HG03103 (cell line): ENCODE measurements around the gene EDC4.
"Not testable (repeated sequence)": the region's sequence is repeated elsewhere in the genome, so short reads cannot be mapped to it uniquely, and the experiment has no call there.

Source experiments
- ATAC-seq: cut with Tn5 transposase; IDR thresholded peaks from one replicate; pipeline ENCODE4 v1.9.1; 2021; ENCODE audit warnings: low read depth; ENCODE audit not compliant: unreplicated experiment

Gene EDC4

GRCh38 chr16:67847064-67847861, 25.6 kb upstream of the EDC4 start, which contains the start of gene CENPT:
CENPT (minus strand) TSS chr16:67847693; CDS start chr16:67833859, 13,834 bp downstream.
- ATAC-seq, result peak; percentile 36

DNA sequence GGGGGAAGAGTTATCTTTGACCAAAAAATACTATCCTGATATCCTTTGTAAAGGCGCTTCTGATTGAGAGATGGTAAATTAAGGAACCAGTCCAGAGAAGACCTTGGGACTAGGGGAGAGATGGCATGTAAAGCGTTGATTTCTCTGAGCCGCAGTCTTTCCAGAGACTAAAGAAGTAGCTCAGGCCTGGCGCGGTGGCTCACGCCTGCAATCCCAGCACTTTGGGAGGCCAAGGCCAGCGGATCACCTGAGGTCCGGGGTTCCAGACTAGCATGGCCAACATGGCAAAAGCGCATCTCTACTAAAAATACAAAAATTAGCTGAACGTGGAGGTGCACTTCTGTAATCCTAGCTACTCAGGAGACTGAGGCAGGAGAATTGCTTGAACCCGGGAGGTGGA, 24.7 kb upstream of the EDC4 start:
- no peak for ATAC-seq

- ATAC-seq, result no peak
These were observed 19.2 kb upstream of the EDC4 start for GRCh38 chr16:67853670-67854069.

DNA sequence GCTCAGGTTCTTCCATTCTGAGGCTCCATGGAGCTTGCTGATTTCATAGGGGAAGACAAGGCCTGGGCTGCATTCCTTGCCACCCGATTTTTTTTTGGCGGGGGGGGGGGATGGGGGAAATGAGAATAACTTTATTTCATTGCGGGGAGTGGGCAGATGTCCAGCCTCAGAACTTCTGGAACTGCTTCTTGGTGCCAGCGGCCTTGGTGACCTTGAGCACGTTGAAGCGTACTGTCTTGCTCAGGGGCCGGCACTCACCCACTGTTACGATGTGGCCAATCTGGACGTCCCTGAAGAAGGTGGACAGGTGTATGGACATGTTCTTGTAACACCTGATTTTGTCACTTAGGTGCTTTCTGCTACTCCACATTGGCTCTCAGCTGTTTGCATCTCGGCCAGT, 17.1 kb upstream of the EDC4 start:
- no peak for ATAC-seq

DNA sequence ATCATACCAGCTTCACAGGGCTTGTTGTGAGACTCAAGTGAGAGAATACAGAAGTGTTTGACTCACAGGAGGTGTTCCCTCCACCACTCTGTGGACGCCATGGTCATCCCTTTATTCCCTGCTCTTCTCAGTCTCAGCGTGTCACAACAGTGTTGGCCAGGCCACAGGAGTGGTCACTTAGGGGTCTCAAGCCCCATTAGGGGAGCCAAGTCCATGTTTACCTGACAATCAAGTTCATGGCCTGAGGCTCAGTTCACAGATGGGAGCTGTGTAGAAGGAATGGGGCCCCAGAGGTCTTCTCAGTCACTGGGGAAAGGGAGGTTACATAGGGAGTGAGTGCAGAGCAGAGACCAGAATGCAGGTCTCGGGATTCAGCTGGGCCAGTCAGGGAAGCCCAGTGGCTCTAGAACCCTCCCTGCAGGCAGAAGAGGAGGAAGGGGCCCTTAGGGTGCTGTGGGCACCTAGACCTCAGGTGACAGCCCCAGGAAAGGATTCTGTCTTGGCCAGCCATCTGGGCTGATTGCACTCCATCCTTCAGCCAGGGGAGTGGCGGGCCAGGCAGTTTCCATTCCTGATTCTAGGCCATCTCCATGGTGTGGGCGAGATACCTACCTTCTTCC, 15.8 kb upstream of the EDC4 start:
- ATAC-seq, result no peak

DNA sequence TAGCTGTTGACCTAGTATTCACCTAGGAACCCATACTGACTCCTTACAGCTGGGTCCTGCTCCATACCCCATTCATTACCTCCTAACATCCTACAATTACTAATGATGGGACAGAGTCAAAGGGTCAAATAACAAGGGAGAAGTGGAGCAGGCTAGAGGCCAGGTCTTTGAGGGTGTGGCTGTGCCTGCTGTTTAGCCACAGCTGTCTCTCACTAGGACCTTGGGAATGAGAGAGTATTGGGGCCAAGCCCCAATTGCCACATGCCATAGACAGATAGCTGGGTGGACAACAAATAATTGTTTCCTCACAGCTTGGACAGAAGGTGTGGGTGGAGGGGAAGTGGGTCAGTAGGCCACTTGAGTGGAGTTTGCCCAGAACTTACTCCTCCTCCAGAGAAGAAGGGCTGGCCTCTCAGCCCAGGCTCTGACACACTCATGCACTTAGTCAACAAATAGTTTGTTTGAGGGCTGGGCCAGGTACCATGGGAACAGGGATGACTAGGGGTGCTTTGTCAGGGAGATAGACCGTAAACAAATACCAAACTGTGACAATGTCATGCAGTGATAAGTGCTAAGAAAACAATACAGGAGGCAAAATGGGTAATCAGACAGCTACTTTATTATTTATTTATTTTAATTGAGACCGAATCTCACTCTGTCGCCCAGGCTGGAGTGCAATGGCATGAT, 15.2 kb upstream of the EDC4 start:
- ATAC-seq, result no peak

DNA sequence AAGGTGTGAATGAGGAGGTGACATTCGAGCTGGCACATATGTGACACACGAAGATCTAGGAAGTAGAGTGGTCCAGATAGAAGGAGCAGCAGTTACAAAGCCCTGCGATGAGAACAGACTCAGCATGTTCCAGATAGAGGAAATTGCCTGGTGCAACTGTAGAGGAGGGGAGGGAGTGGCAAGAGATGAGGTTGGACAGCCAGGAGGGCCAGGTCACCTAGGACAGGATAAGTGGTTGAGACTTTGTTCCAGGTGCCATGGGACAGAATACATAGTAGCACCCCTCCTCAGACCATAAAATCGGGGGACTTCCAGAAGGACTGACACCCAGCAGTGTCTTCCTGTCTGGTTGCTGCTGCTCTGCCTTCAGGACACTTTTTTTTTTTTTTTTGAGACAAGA, 14.4 kb upstream of the EDC4 start:
- no peak for ATAC-seq

GRCh38 chr16:67860589-67861398, 12.1 kb upstream of the EDC4 start:
- no peak for ATAC-seq

DNA sequence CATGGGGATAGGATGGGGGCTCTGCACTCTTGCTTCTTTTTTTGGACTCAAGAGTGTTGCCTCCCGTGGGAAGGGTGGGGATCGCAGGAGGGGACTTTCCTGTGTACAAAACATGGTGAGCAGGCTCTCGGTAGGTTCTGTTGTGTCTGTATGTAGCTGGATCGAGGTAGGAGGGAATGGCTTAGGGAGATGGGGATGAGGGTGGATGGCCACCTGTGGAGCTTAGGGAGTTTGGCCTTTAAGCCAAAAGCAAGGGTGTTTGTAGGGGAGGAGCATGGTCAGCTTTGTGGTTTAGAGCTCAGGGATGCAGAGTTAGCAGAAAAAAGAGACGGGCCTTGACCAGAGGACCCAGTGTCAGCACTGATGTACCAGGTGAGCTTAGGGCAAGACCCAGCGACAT, 11.0 kb upstream of the EDC4 start:
- ATAC-seq, result no peak

DNA sequence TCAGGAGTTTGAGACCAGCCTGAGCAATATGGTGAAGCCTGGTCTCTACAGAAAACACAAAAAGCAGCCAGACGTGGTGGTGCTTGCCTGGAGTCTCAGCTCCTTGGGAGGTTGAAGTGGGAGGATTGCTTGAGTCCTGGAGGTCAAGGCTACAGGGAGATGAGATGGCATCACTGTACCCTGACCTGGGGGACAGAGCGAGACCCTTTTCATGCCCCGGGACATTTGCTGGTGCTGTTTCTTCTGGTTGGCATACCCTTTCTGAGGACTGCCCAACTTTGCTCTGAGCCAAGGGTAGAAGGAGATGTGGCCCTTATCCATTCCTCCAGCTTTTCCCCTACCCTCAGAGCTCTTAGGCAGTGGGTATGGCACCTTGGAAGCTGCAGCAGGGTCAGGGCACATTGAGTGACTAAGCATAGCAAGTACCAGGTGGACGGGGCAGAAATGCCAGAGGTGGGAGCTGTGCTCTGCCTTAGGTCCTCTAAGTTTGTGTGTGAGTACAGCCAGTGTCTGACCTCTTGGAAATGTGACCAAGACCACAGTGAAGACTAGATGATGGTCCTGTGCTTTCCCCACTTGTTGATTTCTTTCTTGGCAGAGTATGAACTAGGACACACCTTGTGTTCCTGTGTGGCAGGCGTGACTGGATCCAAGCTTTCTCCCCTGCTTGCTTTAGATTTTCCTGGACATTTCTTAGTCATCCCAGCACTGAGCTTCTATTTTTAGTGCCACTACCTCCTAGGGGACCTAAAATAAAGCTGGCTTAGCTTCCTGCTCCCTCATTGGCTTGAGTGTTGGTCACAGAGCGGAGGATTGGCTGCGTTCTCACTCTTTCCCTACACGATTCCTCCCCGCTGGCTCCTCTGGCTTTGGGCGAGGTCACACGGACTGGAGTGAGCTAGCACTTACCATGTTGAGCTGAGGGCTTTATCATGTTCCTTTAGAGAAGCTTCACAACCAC, 9.9 kb upstream of the EDC4 start:
- no peak for ATAC-seq

- not testable (repeated sequence) for ATAC-seq
These were observed 8.8 kb upstream of the EDC4 start for GRCh38 chr16:67864044-67864443.

GRCh38 chr16:67864594-67864993, 8.3 kb upstream of the EDC4 start:
- no peak for ATAC-seq

GRCh38 chr16:67865318-67865717, 7.5 kb upstream of the EDC4 start:
- ATAC-seq, result no peak

DNA sequence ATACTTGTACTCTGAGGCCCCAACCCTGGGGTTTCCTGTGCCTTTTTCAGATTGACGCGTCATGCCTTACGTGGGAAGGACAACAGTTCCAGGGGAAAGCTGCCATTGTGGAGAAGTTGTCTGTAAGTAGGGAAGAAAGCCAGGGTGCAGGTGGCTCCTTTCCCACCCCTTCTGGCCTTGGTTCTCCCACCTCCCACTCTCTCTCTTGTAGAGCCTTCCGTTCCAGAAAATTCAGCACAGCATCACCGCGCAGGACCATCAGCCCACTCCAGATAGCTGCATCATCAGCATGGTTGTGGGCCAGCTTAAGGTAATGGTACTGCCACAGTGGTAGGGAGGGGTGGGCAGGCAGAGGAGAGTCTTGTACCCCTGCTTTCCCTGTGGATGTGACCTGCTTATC, 4.6 kb upstream of the EDC4 start:
- no peak for ATAC-seq

- no peak for ATAC-seq
These were observed 3.2 kb upstream of the EDC4 start for GRCh38 chr16:67869653-67870052.

- no peak for ATAC-seq
These were observed 1.6 kb upstream of the EDC4 start for GRCh38 chr16:67871256-67871655.

GRCh38 chr16:67872131-67872630, 671 bp upstream of the EDC4 start:
- ATAC-seq, result no peak

DNA sequence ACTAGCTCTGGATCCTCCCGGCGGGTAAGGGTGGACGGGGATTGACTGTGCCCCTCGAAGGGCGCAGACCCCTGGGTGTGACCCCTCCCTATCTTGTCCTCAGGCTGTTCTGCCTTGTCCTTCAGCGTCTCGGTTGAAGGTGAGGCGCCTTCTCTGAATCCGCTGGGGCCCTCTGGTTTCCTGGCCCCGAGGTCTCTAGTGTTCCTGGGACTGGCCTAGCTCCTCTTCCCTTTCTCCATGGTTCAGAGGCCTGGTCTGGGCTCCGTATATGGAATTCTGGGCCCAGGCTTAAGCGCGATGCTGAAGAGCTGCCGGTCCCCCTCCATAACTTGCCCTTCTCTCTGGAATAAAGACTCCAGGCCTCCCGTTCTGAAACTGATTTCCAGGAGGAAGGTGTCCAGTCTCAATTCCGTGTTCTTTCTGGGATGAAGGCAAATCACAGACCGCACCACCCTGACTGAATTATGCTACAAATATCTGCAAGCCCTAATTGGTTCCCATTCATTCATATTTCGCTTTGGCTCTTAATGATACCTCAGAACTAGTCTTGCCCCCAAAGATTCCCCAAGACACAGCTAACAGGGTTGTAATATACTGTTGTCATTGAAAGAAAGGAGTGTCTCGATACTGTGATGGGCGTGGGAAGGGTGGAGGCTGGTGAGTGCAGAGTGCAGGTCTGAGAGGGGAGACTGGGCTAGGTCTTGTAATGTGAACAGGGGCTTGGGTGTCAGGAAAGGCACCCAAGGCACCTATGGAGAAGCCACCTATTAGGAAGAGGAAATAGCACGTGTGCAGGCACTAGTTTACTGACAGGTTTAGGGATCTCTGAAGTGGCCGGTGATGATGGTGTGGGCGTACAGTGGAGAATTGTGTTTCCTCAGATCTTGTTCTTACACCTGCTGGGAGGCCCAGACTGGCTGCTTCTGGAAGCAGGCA, 851 bp downstream of the EDC4 start:
- no peak for ATAC-seq
